NT2/D1 (cell line): Measurements from ENCODE around the gene BMPR1B.

Experiments
- DNase-seq: peaks from one replicate; pipeline ENCODE4 v3.0.0-alpha.2; 2011; ENCODE audit warnings: low read depth, low spot score
- H3K27me3 ChIP-seq: 2 replicates; pipeline ENCODE4 v1.6.0; 2011; ENCODE audit warnings: mild to moderate bottlenecking; ENCODE audit not compliant: insufficient read length, insufficient read depth
- H3K36me3 ChIP-seq: 2 replicates; pipeline ENCODE4 v1.6.1; 2011; ENCODE audit warnings: mild to moderate bottlenecking, low read length, mixed read lengths; ENCODE audit not compliant: insufficient read depth, insufficient read length
- H3K4me1 ChIP-seq: 2 replicates; pipeline ENCODE4 v1.5.1; 2011; ENCODE audit not compliant: insufficient read depth, insufficient read length
- H3K4me3 ChIP-seq: 2 replicates; pipeline ENCODE4 v1.5.1; 2011; ENCODE audit warnings: low read depth; ENCODE audit not compliant: insufficient read length
- H3K9ac ChIP-seq: 2 replicates; pipeline ENCODE4 v1.6.0; 2011; ENCODE audit warnings: low read depth; ENCODE audit not compliant: insufficient read length
- H3K9me3 ChIP-seq: 2 replicates; pipeline ENCODE4 v1.5.1; 2011; ENCODE audit warnings: mild to moderate bottlenecking, low read length; ENCODE audit not compliant: insufficient read depth
- SUZ12 ChIP-seq: IDR thresholded peaks from 2 replicates; pipeline ENCODE4 v1.6.1; 2011; ENCODE audit not compliant: insufficient read length, insufficient read depth; ENCODE audit errors: extremely low read depth
- YY1 ChIP-seq: IDR thresholded peaks from 2 replicates; pipeline ENCODE4 v1.6.1; 2011; ENCODE audit not compliant: insufficient read length, insufficient read depth
- ZNF274 ChIP-seq: IDR thresholded peaks from 2 replicates; pipeline ENCODE4 v1.6.1; 2011; ENCODE audit warnings: mild to moderate bottlenecking, low read depth, low read length

Gene BMPR1B

GRCh38 chr4:95190751-95191436, 433.1 kb downstream of the BMPR1B start:
- no peaks in the 10 kb centered on the region for H3K4me1 ChIP-seq
- no peaks in the 10 kb centered on the region for H3K9me3 ChIP-seq
- no peak overlapping the region for H3K4me3 ChIP-seq
- no peak for DNase-seq
- no peaks in the 10 kb centered on the region for H3K27me3 ChIP-seq
- no peak overlapping the region for H3K9ac ChIP-seq
- H3K36me3 ChIP-seq: no peaks in the 10 kb centered on the region
- TF ChIP-seq SUZ12 (no peak), YY1 (no peak), ZNF274 (no peak)

- TF ChIP-seq ZNF274 (no peak), SUZ12 (no peak), YY1 (no peak)
- no peaks in the 10 kb centered on the region for H3K27me3 ChIP-seq
- H3K36me3 ChIP-seq: no peaks in the 10 kb centered on the region
- no peak for DNase-seq
- no peaks in the 10 kb centered on the region for H3K4me1 ChIP-seq
- H3K9ac ChIP-seq: no peak overlapping the region
- H3K9me3 ChIP-seq: no peaks in the 10 kb centered on the region
- H3K4me3 ChIP-seq: no peak overlapping the region
Measured at GRCh38 chr4:95191537-95191936, 433.8 kb downstream of the BMPR1B start.

DNA sequence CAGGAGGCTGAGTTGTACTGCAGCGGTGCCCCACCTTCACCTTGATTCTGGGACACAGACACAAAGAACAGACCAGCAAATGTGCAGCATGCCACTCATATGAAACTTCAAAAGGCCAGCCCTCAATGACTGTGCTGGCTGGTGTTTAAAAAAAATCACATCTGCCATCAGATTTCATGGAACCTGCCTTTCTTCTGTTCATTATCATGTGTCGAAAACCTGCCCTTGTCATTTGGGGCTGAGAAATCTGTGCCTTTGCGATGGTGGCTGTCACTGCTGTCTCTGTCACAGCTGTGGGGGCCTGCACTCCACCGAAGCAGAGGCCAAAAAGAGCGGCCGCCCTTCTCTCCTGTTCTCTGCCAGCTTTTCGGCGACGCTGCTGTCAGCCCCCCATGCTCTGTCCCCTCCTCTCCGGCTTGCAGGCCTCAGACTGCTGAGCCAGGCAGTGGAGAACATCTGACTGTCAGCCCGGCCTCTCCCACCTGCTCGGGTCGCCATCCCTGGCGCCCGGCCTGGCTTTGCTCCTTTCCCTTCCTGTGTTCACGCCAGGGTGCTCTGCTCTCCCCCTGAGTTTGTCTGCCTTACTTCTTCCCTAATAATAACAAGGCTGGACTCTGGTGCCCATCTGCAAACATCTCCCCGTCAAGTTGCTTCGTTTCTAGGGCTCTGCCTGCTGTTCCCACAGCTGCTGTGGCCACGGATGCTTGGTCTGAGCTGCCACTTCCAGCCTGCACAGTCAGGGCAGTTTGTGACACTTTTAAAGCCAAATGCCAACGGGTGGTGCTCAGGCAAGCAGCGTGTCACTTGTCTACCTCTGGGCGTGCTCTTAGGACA, 435.9 kb downstream of the BMPR1B start:
- TF ChIP-seq YY1: no peak
- H3K27me3 ChIP-seq: no peaks in the 10 kb centered on the region
- H3K9ac ChIP-seq: no peak overlapping the region
- DNase-seq: no peak
- H3K4me1 ChIP-seq: no peaks in the 10 kb centered on the region
- H3K9me3 ChIP-seq: no peaks in the 10 kb centered on the region
- no peaks in the 10 kb centered on the region for H3K36me3 ChIP-seq
- H3K4me3 ChIP-seq: no peak overlapping the region

DNA sequence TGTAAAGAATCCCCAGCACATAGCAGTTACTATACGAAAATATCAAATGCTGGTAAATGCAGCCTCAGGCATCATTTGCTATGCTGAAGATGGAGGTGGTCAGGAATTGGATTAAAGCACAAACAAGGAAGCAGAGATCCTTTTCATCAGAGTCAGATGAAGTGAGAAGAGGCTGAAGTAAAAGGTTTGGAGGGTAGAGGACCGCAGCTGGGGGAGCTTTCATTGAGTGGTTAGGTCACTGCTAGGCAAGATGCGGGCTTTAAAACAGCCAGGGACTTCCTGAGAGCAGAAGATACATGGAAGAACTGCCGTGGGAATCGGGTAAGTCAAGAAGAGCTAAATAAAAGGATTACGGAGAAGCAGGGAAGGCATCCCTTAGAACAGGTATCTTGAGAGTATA, 439.6 kb downstream of the BMPR1B start:
- Histone ChIP-seq H3K27me3 (no peaks in the 10 kb centered on the region), H3K4me1 (no peaks in the 10 kb centered on the region), H3K9ac (no peak overlapping the region), H3K36me3 (no peaks in the 10 kb centered on the region), H3K4me3 (no peak overlapping the region), H3K9me3 (no peaks in the 10 kb centered on the region)
- TF ChIP-seq YY1: no peak
- no peak for TF ChIP-seq ZNF274
- TF ChIP-seq SUZ12: no peak
- DNase-seq: no peak

GRCh38 chr4:95198961-95199360, 441.2 kb downstream of the BMPR1B start:
- DNase-seq: no peak
- TF ChIP-seq ZNF274 (no peak), YY1 (no peak), SUZ12 (no peak)
- H3K27me3 ChIP-seq: no peaks in the 10 kb centered on the region
- no peak overlapping the region for H3K9ac ChIP-seq
- no peaks in the 10 kb centered on the region for H3K9me3 ChIP-seq
- H3K4me3 ChIP-seq: no peak overlapping the region
- no peaks in the 10 kb centered on the region for H3K4me1 ChIP-seq
- no peaks in the 10 kb centered on the region for H3K36me3 ChIP-seq

DNA sequence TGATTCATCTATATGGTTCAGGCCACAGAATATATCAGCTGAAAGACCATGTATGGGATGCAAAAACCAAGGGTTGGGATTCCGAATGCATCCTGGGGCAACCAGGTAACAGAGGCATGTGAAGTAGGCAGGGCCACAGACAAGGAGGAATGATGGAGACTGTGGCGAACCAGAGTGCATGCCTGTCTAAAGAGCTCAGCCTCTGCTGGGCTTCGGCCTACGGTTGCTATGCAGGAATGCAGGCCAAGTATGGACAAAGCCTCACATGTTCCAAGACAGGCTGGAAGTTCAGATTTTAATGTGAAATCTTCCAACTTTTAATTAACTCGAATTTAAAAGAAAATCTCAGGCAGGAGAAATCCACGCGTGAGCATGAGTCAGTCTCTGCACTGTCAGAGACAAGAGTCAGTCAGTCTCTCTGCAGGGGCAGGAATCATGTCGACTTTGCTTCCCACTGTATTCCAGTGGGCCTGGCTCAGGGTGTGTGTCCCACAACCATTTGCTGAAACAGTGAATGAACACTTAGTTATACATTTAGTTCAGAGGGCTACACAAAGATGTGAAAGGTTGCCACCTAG, 446.6 kb downstream of the BMPR1B start:
- Histone ChIP-seq H3K27me3 (no peaks in the 10 kb centered on the region), H3K36me3 (no peaks in the 10 kb centered on the region), H3K4me1 (no peaks in the 10 kb centered on the region), H3K4me3 (no peak overlapping the region), H3K9me3 (no peaks in the 10 kb centered on the region), H3K9ac (no peak overlapping the region)
- no peak for DNase-seq
- no peak for TF ChIP-seq SUZ12
- no peak for TF ChIP-seq YY1
- TF ChIP-seq ZNF274: no peak

DNA sequence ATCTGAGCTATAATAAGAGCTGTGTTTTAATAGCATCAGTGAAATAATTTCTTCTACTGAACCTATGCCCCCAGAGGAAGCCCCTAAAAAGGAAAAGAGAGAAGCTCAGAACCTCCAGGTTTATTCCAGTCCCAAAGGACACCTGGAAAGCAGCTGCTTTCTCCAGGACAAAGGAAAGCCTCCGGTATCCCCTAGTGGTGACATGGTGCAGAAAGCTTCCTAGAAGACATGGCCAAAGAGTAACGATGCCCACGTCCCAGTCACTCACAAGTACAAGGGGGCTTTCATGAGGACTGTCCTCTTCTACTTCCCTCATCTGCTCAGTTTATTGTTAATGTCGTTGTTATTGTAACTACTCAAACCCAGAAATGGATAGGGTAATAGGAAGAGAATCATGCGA, 447.1 kb downstream of the BMPR1B start:
- H3K9me3 ChIP-seq: no peaks in the 10 kb centered on the region
- H3K9ac ChIP-seq: no peak overlapping the region
- no peaks in the 10 kb centered on the region for H3K27me3 ChIP-seq
- no peaks in the 10 kb centered on the region for H3K36me3 ChIP-seq
- H3K4me1 ChIP-seq: no peaks in the 10 kb centered on the region
- TF ChIP-seq ZNF274 (no peak), SUZ12 (no peak), YY1 (no peak)
- H3K4me3 ChIP-seq: no peak overlapping the region
- DNase-seq: no peak
